Measurements from ENCODE around the gene UBA5.

- TF ChIP-seq ZC3H10 (CRISPR knock-in tag; IDR thresholded peaks at IDR 0.05) (no peak), CSDC2 (CRISPR knock-in tag; IDR thresholded peaks at IDR 0.05) (no peak), TCF4 (CRISPR knock-in tag; IDR thresholded peaks at IDR 0.05; ENCODE audit: borderline replicate concordance) (no peak)
Observed at GRCh38 chr3:132654190-132654589, 5.9 kb upstream of the UBA5 start.

Measured in SK-N-SH treated with all-trans-retinoic acid at 6 μM for 48 hours (cell line).